Measurements from ENCODE around the gene NKAIN1.
A peak's percentile ranks its signal among the peaks of the same experiment; 100 is the strongest.
"Not testable (repeated sequence)": the region's sequence is repeated elsewhere in the genome, so short reads cannot be mapped to it uniquely, and the experiment has no call there.

Gene NKAIN1

DNA sequence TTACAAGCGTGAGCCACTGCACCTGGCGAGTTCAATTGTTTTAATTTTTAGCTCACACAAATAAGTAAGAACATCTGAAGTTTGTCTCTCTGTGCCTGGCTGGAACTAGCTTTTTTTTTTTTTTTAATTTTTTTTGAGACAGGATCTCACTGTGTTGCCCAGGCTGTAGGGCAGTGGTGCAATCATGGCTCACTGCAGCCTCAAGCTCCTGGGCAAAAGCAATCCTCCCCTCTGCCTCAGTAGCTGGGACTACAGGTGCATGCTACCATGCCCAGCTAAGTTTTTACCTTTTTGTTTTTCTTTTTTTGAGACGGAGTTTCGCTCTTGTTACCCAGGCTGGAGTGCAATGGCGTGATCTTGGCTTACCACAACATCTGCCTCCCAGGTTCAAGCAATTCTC lies 7.9 kb downstream of the NKAIN1 start:
- no peak for DNase-seq

DNA sequence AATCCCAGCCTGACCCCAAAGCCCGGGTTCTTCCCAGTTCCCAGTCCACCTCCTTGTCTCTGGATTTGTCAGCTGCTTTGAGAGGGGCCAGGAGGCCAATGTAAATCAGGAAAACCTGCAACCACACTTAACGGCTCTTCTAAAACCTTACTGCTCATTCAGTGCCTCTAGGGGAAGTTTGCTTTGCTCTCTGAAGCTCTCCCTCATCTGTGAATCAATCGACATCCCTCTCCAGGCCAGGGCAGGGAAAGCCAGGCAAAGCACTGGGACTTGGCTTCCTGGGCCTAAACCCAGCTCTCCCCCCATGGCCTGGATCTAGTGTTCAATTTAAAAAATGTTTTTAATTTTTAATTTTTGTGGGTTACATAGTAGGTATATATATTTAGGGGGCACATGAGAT lies 9.3 kb downstream of the NKAIN1 start:
- DNase-seq = no peak

DNA sequence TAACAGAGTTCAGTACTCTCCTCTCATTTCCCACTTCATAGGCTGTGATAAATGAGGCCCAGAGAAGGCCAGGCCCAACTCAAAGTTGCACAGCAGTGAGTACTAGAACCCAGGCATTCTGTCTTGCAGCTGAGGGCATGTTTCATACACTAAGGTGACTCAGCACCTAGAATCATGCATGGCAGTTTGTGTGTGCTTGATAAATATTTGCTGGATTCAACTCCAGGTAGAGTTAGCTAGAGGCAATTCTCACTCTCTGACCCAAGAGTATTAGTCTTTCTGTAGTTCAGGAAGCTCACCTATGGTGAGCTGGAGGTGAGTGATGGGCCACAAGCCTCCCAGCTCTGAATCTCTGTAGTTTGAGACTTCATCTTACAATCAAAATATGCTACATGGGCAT lies 10.7 kb downstream of the NKAIN1 start:
- DNase-seq = no peak

DNA sequence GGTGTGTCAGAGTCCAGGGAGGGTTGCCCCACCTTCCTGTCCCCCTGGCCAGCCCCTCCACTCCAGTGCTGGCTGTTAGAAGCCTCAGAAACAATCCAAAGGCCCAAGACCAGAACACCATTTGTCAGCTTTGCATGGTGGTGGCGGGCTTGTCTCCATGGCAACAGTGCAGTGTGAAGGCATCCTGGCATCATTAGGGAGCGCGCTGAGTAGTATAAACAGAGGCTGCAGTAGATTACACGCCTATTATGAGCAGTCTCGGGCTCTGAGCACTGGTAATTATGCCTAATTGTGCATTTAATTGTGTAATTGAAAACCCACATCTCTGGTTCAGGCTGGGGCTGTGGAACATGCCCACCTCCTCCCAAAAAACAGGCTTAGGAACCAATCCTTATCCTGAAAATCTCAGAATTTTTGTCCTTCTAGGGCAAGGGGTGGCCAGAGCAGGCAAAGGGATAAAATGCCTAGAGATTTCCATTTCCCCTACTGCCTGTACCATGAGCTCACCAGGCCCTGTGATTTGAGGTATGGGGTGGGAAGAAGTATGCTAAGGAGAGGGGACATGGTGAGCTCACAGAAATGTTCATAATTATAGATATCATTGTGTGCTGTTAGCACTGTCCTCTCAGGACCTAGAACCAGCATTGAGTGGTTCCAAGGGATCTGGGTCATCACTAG lies 11.7 kb downstream of the NKAIN1 start:
- DNase-seq = peak; percentile 9

DNA sequence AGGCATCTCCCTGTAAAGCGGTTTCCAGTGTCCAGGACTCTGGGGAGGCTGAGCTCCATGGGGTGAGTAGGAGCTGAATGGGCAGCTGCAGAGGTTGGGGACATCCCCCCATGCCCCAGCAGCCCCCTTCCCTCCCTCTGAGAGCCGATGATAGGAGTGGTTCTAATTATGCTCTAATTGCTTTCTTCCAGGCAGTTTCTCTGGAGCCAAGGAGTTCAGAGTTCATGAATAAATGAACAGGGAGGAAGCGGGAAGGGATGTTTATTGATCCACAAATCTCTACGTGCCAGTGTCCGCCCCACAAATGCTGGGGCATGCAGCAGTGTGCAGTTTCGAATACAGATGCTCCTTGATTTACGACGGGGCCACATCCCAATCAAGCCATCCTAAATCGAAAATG lies 15.6 kb downstream of the NKAIN1 start:
- no peak for DNase-seq

DNA sequence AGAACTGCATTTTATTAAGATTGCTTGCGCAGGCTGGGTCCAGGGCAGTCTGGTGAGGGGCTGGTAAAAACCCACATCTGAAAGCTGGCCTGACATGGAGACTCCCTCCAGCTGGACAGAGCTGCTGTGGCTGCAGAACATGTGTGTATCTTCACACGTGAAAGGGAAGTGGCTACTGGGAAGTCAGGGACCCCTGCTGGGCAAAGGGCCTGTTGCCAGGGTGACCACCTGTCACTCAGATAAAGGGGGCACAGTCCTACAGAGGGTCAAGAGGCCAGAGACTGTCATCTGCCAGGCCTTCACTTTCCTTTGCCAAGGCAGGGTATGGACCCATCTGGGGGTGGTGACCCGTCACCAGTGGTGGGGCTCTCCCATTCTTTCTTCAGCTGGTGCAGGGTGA lies 17.5 kb downstream of the NKAIN1 start:
- DNase-seq = no peak

DNA sequence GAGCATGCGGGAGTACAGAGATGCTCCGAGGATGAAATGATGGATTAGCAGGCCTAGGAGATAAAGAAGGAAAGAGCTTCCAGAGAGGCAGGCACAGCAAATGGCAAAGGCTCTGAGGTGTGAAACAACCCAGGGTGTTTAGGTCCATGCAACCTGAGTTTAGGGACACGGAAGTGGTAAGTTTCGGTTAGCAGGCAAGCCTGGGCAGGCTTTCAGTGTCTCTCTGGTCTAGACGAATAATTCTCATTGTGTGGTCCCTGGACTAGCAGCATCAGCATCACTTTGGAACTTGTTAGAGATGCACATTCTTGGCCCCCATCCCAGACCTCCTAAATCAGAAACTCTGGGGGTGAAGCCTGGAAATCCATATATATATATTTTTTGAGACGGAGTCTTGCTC lies 18.6 kb downstream of the NKAIN1 start:
- DNase-seq = no peak

DNA sequence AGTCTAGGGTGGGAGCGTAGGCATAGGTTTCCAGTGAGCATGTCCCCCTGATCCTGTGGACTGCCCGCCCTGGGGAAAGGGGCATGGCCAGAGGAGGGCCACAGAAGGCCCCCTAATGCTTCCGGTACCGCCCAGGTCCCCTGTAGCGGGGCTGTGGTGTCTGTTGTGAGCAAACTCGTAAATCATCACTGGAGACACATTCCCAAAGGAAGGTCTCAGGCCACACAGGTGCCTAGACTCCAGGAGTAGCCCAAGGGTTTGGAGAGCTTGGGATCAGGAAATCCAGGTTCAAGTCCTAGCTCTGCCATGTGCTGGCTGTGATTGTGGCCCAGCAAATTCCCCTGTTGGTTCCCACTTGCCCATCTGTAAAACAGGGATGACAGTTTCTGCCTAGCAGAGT lies 20.2 kb downstream of the NKAIN1 start:
- no peak for DNase-seq

DNA sequence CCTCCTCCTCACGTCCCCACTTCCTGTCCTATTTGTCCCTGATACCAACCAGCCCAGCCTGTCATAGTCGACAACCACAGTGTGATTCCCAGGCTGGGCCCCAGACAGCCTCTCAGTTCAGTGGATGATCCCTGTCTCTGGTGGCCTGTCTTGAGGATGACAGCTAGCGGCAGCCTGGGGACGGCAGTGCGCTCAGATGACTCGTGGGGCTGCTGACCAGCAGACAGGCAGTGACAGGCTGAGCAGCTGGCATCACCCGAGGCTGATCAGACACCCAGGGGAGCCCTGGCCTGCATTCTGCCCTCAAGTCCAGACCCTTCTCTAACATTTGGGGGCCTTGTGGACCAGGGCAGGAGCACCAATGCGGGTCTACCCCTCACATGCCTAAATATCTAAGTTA lies 21.0 kb downstream of the NKAIN1 start:
- DNase-seq = no peak

DNA sequence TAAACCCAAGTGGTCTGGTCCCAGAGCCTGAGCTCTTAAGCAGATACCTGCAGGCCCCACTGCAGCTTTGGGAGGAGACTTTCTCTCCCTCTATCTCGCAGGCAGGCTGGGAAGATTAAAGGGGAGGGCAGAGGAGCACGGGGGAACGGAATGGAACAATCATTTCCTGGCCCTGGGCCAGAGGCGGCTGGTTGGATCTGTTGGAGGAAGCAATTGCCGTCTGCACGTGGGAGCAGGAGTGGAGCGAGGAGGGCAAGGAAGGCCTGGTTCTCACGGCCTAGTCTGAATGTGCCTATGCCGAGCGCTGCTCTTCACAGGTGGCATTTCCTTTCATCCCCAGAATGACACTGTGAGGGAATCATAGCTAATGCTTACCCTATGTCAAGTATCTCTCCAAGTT lies 23.7 kb downstream of the NKAIN1 start:
- DNase-seq = peak; percentile 12

DNA sequence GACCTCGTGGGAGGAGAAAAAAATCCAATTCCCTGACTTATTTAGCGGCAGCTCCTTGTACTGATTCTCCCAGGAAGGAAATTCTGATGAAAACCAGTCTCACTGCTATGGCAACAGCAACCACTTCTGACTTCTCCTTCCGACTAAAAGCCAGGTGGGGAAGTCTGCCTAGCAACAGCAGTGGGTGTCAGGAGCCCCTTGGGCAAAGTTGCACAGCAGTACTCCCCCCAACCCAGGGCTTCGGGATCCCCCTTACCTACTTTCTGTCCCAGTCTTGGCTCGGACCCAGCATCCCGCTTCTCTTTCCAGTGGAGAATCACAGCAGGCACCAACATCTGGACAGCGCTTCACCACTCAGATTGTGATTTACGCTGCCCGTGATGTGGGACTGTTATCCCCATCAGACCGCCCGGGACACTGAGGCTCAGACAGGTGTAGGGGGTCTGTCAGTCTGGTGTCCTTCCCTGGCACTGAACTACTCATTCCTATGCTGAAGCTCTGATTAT lies 24.6 kb downstream of the NKAIN1 start:
- DNase-seq = no peak

DNA sequence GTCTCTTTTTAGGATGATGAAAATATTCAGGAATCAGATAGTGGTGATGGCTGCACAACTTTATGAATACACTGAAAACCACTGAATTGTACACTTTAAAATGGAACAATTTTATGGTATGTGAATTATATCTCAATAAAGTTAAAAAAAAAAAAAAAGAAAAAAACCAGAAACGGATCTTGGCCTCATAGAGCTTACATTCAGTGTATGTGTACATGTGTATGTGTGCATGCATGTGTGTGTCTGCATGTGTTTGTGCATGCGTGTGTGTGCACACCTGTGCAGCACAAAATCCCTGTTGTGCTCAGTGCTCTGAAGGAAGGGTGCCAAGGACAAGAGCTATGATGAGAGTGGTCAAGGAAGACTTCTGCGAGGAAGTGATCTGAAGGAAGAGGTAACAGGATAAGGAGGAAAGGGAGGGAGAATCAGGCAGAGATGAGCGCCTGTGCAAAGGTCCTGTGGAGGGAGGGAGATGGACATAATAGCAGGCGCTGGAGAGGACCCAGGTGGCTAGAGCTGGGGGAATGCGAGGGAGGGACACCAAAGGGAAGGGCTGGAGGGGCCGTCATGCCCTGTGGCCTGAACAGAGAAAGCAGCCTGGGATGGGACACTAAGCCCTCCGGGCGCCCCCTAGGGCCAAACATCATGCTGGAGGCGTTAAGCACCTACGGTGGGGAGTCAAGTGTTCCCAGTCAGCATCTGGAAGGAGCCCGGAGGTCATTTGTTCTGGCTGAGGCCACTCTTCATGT lies 25.2 kb downstream of the NKAIN1 start:
- DNase-seq = no peak

DNA sequence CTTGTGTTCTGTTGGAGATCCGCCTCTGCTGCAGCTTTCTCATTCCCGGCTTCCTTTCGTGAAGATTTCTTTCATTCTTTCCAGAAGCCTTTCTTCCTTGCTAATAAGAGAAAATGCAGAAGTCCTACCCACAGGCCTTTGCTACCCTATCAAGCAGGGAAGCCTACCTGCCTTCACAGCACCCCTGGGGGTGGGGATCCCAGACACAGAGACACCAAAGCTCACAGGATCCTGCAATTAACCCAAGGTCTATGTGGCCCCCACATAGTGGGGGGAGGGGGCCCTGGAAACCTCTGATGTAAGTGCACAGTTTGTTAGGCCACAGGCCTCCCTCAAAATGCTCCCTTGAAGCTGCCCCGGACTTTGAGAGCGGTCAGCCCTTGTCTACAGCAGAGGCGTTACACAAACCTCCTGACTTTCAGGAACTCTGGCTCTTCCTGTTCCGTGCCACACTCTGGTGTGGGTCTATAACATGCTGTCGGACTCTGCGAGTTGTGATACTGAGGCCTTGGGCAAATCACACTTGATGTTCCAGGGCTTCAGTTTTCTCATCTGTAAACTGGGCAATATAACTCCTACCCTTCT lies 31.2 kb downstream of the NKAIN1 start:
- no peak for DNase-seq

DNA sequence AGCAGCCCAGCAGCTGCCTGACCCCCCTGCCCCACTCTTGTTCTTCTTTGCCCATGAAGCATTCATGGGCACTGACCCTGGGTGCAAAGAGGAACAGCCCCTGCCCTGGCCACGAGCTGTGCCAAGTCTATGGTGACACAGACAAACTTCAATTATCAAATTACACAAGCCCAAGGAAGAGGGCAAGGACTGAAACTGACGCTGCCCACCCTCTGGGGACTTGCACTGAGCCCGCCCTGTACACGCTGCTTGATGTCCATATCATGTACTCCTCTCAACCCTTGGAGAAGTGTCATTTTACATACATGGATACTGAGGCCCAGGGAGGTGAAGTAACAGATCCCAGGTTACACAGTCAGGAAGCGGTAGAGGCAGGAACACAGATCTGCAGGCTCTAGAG lies 32.1 kb downstream of the NKAIN1 start:
- DNase-seq = no peak

DNA sequence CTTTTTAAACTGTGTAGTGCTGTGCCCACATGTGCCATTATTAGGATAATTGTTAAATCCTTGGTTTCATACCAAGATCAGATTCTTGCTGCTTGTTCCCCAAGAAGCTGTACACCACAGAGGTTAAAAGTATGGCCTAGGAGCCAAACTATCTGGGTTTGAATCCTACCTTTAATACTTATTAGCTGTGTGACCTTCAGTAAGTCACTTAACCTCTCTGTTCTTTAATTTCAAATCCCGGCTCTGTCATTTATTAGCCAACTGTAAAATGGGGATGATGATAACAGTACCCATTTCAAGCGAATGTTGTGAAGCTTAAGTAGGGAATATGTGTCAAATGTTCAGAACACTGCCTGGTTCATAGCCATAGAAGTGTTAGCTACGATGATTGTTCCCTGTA lies 32.6 kb downstream of the NKAIN1 start:
- no peak for DNase-seq

DNA sequence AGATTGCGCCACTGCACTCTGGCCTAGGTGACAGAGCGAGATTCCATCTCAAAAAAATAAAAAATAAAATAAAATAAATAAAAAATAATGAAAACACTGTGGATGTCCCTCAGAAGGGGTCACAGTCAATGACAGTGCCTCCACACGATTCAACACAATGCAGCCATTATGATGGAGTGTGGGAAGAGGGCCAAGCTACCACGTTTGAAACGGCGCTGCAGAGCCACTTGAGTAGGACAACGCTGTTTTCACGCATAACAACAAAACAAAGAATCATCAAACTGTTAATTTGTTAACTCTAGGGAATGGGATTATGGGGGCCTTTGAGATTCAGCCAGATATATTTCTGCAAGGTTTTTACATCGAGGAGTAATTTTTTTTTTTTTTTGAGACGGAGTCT lies 36.5 kb downstream of the NKAIN1 start:
- no peak for DNase-seq

DNA sequence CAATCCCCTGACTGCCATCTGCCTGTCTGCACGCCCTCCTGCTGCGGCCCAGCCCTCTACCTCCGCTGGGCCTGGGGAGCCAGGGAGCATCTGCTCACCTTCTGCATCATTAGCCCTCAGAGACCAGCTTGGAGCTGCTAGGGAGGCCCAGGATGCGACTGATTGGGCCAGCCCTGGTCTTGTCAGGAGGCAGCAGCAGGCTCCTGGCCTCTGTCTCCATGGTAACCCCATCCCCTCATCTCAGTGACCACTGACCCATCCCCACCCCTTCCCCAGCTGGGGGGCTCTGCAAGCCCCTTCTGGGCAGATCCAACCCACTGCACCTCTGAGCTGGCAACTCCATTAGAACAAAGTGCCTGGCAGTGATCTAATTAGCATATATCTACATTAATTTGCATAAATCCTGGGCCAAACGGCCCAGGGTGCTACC lies 37.7 kb downstream of the NKAIN1 start:
- no peak for DNase-seq

DNA sequence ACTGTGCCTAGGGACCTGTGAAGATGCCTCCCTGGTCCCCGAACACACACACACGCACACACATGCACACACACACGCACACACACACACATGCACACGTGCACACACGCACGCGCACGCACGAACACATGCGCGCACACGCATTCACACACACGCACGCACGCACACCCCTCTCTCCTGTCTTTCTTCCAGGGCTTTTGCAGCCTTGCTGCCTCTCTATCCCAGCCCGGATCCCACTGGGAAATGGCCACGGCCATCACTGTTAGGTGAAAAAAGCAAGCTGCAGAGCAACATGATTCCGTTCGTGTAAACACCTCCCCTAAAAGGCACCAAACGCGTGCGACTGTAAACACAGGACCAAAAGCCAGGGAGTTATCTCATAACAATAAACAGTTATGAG lies 39.7 kb downstream of the NKAIN1 start:
- no peak for DNase-seq

DNA sequence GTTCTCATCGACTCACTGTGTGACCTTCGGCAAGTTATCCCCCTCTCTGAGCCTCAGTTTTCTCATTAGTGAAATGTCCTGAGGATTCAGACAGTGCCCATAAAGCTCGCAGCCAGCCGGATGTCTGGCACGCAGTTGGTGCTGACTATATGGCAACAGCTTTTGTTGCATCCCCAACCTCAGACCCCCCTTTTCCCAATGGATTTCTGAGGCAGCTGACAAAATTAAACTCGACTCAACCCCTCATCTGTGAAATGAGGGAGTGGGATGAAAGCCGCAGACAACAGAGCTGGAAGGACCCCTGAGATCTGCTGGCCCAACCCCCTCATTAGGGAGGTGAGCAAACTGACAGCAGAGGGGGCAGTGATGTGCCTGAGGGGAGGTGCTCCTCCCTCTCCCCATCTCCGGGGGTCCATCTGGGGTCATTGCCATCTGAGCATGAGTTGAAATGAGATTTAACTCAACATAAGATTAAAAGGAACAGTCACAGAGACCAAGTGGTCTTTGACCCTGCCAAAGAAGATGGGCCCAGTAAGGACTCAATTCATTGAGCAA lies 40.4 kb downstream of the NKAIN1 start:
- DNase-seq = no peak

DNA sequence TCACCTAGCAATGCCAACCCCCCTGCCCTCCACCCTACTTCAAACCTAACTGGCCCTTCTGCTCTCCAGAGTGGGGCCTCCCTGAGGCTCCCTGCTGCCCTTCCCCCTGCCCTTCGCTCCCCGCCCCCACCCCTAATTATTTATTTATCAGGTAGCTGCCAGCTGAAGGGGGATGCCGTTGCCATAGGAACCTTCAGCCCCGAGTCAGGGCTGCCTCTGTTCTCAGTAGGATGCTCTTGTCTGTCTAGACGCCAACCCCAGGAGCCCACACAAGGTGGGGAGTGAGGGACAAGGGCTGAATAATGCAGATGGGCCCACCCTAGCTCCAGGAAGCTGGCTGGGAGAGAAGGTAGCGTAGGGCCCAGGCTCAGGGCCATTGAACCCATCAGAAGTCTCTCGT lies 41.1 kb downstream of the NKAIN1 start:
- DNase-seq = no peak

DNA sequence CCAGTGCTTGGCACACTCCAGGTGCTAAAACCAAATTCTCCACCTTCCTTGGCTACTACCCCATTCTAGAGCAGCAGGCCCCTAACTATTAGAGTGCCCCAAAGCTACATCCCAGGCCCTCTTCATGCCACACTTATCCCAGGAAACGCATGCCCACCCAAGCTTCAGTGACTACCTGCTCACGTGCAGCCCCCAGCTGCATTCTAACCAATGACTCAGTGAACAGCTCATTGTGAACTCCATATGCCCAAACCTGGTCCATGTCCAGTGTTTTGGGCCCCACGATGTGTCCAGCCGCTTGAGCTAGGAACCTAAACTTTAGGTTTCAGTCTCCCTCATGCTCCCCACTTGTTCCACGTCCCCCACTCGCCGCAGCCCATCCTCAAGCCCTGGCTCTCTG lies 41.5 kb downstream of the NKAIN1 start:
- no peak for DNase-seq

DNA sequence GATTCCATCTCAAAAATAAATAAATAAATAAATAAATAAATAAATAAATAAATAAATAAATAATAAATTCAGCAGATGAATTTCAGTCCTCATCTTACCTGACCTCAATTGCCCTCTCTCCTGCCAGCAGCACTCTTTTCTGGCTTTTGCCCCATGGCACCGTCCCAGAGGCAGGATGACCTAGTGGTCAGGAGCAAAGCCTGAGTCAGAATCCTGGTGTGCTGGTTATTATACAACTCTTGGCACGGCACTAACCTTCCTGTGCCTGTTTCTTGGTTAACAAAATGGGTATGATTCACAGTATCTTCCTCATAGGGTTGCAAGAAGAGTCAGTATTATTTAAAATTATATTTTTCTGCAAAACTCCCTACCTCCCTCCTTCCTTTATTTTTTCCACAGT lies 43.0 kb downstream of the NKAIN1 start:
- DNase-seq = no peak

DNA sequence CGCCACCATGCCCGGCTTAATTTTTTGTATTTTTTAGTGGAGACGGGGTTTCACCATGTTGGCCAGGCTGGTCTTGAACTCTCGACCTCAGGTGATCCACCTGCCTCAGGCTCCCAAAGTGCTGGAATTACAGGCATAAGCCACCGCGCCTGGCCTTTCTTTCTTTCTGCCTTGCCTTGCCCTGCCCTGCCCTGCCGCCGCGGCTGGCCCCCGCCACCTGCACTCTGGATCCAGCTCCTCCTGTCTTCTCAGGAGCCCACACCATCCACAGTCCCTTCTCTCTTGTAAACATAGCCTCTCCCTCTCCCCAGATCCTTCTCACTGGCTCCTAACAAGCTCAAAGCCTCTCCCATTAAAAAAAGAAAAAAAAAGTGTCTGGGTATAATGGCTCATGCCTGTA lies 44.4 kb downstream of the NKAIN1 start:
- DNase-seq = not testable (repeated sequence)

DNA sequence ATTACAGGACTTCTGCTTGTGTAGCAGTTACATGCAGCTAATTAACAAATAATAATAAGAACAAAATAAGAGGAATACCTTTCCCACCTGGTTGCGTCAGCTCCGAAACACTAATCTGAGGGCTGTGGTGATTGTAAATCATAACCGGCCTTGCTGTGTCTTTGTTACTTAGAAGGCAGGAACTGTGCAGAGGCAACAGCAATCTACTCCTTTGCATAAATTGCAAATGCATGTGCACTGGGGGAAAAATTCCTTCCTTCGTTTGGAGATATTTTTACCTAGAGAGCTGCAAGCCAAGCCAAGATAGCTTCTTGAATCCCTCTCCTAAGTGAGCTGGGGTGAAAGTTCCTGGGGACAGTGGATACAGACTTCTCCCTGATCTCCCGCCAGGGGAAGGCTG lies 46.0 kb downstream of the NKAIN1 start:
- no peak for DNase-seq

Data from NCI-H748 treated with DMSO at 0.1 percent for 48 hours (cell line).